Fibroblast of lung (primary cell): ENCODE measurements around the gene KCNQ1OT1. TPM values are rescaled to one million over a fixed set of nuclear protein-coding genes. Genes with fewer than 3 reads are reported as not detected.

Experiments
- DNase-seq, 2 donors: peaks; one replicate each; pipeline versions ENCODE4 v3.0.0 to v3.0.0-alpha.2; 2010; ENCODE audit warnings: low read depth in 2 of 2
- H2AFZ ChIP-seq: 2 replicates; pipeline ENCODE4 v1.5.1; 2012; ENCODE audit warnings: low read length, control low read depth, inconsistent platforms
- H3K27ac ChIP-seq: 2 replicates; pipeline ENCODE4 v1.5.1; 2011; ENCODE audit warnings: low read length, control low read depth; ENCODE audit not compliant: insufficient read depth
- H3K27me3 ChIP-seq: 2 replicates; pipeline ENCODE4 v1.5.1; 2011; ENCODE audit warnings: mild to moderate bottlenecking, low read length; ENCODE audit not compliant: control insufficient read depth, insufficient read depth
- H3K36me3 ChIP-seq: 2 replicates; pipeline ENCODE4 v1.5.1; 2011; ENCODE audit warnings: low read length; ENCODE audit not compliant: control insufficient read depth, insufficient read depth
- H3K4me1 ChIP-seq: 2 replicates; pipeline ENCODE4 v1.5.1; 2011; ENCODE audit warnings: low read length; ENCODE audit not compliant: control insufficient read depth, insufficient read depth; ENCODE audit errors: extremely low read depth
- H3K4me2 ChIP-seq: 2 replicates; pipeline ENCODE4 v1.5.1; 2011; ENCODE audit warnings: low read length, control low read depth; ENCODE audit not compliant: insufficient read depth; ENCODE audit errors: extremely low read depth
- H3K4me3 ChIP-seq, 4 experiments: fragments of 200-600 bp in 1 of 4; sonication (generic) in 1 of 4; replicated peaks in 1 of 4; 2 replicates each; pipeline ENCODE4 v1.5.1; 2011 to 2016; ENCODE audit warnings: low read length in 4 of 4, low read depth in 3 of 4, mild to moderate bottlenecking in 3 of 4, control low read depth in 2 of 4, inconsistent platforms in 1 of 4, mixed read lengths in 1 of 4; ENCODE audit not compliant: insufficient read depth in 1 of 4; ENCODE audit errors: control extremely low read depth in 1 of 4
- H3K79me2 ChIP-seq: 2 replicates; pipeline ENCODE4 v1.5.1; 2012; ENCODE audit warnings: mild to moderate bottlenecking, low read length, inconsistent platforms; ENCODE audit not compliant: control insufficient read depth, insufficient read depth
- H3K9ac ChIP-seq: 2 replicates; pipeline ENCODE4 v1.5.1; 2011; ENCODE audit warnings: mild to moderate bottlenecking, low read length, control low read depth; ENCODE audit not compliant: insufficient read depth
- H3K9me3 ChIP-seq: 2 replicates; pipeline ENCODE4 v1.5.1; 2012; ENCODE audit warnings: low read depth, low read length; ENCODE audit not compliant: control insufficient read depth, insufficient read depth
- H4K20me1 ChIP-seq: 2 replicates; pipeline ENCODE4 v1.5.1; 2011; ENCODE audit warnings: low read length; ENCODE audit not compliant: control insufficient read depth, insufficient read depth; ENCODE audit errors: extremely low read depth
- EZH2 ChIP-seq: IDR thresholded peaks from 2 replicates; pipeline ENCODE4 v1.5.1; 2012; ENCODE audit warnings: low read length, control low read depth, mild to moderate bottlenecking; ENCODE audit errors: missing control alignments
- polyA plus RNA-seq, 2 donors: library from polyadenylated mRNA; depleted of rRNA in 1 of 2; stranded (reverse) in 1 of 2; unstranded in 1 of 2; fragments of >200 nt; gene quantifications; 2 replicates each; pipeline ENCODE4 v1.2.1, GENCODE V29; 2011 to 2012; ENCODE audit warnings: missing spikeins in 1 of 2
- total RNA-seq: library from RNA; depleted of rRNA; stranded (reverse); fragments of >200 nt; gene quantifications from 2 replicates; pipeline ENCODE4 v1.2.1, GENCODE V29; 2014
- TF ChIP-seq, protein P1 (sequence below), 2 donors: IDR thresholded peaks in 1 of 2; conservative IDR thresholded peaks in 1 of 2; 1 replicate in 1 of 2; 2 replicates in 1 of 2; pipeline ENCODE4 v1.5.1; 2011 to 2012; ENCODE audit warnings: low read length in 2 of 2, control low read depth in 1 of 2, inconsistent platforms in 1 of 2, low read depth in 1 of 2, mild to moderate bottlenecking in 1 of 2

Gene KCNQ1OT1
- total and polyA plus RNA-seq, 2 donors (not counting 1 experiment from before 2014, with no cell fraction given): 0.11 to 1.8 TPM

DNA sequence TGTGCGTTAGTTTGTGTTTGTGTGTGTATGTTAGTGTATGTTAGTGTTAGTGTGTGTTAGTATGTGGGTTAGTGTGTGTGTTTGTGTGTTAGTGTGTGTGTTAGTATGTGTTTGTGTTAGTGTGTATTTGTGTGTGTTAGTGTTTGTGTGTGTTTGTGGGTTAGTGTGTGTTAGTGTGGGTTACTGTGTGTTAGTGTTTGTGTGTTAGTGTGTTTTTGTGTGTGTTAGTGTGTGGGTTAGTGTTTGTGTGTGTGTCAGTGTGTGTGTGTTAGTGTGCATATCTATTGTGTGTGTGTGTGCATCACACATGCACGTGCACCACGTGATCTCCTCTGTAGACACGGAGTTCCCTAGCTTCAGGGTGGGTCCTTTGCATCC, 115.4 kb downstream of the KCNQ1OT1 start:
- Histone ChIP-seq H4K20me1 (no peaks in the 10 kb centered on the region), H3K9ac (no peak overlapping the region), H3K27me3 (no peaks in the 10 kb centered on the region), H3K36me3 (no peaks in the 10 kb centered on the region), H3K79me2 (no peaks in the 10 kb centered on the region), H3K4me2 (no peak overlapping the region), H3K9me3 (no peaks in the 10 kb centered on the region), H3K27ac (no peak overlapping the region), H2AFZ (no peak overlapping the region), H3K4me1 (no peaks in the 10 kb centered on the region), H3K4me3 (no peak overlapping the region)
- TF ChIP-seq, protein P1, sequence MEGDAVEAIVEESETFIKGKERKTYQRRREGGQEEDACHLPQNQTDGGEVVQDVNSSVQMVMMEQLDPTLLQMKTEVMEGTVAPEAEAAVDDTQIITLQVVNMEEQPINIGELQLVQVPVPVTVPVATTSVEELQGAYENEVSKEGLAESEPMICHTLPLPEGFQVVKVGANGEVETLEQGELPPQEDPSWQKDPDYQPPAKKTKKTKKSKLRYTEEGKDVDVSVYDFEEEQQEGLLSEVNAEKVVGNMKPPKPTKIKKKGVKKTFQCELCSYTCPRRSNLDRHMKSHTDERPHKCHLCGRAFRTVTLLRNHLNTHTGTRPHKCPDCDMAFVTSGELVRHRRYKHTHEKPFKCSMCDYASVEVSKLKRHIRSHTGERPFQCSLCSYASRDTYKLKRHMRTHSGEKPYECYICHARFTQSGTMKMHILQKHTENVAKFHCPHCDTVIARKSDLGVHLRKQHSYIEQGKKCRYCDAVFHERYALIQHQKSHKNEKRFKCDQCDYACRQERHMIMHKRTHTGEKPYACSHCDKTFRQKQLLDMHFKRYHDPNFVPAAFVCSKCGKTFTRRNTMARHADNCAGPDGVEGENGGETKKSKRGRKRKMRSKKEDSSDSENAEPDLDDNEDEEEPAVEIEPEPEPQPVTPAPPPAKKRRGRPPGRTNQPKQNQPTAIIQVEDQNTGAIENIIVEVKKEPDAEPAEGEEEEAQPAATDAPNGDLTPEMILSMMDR (conservative IDR thresholded peaks at IDR 0.05 in 1 of 2, IDR thresholded peaks at IDR 0.05 in 1 of 2; ENCODE audit: low read depth in 1 of 2, low read length in 2 of 2): no peak
- TF ChIP-seq EZH2: no peak
- DNase-seq: no peak

DNA sequence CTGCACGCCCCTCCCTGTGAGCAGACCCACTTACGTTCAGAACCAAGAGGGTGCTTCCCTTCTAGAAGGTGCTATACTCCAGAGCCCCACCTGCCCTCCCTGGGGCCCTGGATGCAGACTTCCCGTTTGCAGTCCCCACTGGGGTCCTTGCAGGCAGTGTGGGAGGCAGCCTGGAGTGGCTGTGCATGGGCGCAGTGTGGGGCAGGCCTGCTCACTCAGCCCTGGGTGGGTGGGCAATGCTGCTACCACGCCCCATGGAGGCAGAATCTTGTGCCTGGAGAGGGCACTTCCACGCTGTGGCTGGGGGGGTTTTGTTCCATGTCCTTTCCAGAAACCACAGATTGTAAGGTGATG, 116.2 kb downstream of the KCNQ1OT1 start:
- H3K27me3 ChIP-seq: no peaks in the 10 kb centered on the region
- no peaks in the 10 kb centered on the region for H3K36me3 ChIP-seq
- no peak overlapping the region for H3K4me3 ChIP-seq
- H3K9me3 ChIP-seq: no peaks in the 10 kb centered on the region
- H3K4me2 ChIP-seq: no peak overlapping the region
- no peaks in the 10 kb centered on the region for H3K79me2 ChIP-seq
- H3K4me1 ChIP-seq: no peaks in the 10 kb centered on the region
- H2AFZ ChIP-seq: no peak overlapping the region
- H3K27ac ChIP-seq: no peak overlapping the region
- no peak overlapping the region for H3K9ac ChIP-seq
- TF ChIP-seq, protein P1 (conservative IDR thresholded peaks at IDR 0.05 in 1 of 2, IDR thresholded peaks at IDR 0.05 in 1 of 2; ENCODE audit: low read depth in 1 of 2, low read length in 2 of 2): no peak
- TF ChIP-seq EZH2: no peak
- no peak for DNase-seq
- H4K20me1 ChIP-seq: no peaks in the 10 kb centered on the region

DNA sequence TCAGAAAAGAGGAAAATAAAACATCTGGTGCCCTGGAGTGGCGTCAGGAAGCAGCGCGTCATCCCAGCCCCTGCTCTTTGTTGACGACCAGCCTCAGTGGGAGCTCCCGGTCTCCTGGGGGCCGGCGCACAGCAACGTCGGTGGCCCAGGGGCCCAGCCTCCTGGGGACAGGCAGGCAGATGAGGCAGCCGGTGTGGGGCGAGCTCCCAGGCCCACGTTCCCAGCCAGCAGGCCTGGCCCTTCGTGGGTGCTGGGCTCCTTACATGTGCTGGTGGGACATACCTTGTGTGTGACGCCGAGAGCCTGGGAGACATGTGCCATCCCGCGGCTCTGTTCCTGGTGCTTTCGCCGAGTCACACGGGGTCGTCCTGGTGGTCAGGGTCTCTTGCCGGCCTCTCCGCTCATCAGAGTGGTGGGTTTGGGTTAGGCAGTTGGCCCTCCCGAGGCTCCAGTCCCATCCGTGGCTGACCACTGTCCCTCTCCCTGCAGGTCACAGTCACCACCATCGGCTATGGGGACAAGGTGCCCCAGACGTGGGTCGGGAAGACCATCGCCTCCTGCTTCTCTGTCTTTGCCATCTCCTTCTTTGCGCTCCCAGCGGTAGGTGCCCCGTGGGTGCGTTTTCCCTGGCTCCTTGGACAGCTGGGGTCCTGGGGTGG, 116.7 kb downstream of the KCNQ1OT1 start:
- H3K4me1 ChIP-seq: no peaks in the 10 kb centered on the region
- H4K20me1 ChIP-seq: no peaks in the 10 kb centered on the region
- no peak overlapping the region for H3K4me2 ChIP-seq
- H2AFZ ChIP-seq: no peak overlapping the region
- H3K79me2 ChIP-seq: no peaks in the 10 kb centered on the region
- H3K9me3 ChIP-seq: no peaks in the 10 kb centered on the region
- no peak overlapping the region for H3K27ac ChIP-seq
- H3K9ac ChIP-seq: no peak overlapping the region
- H3K36me3 ChIP-seq: no peaks in the 10 kb centered on the region
- H3K4me3 ChIP-seq: no peak overlapping the region
- TF ChIP-seq EZH2: no peak
- TF ChIP-seq, protein P1 (conservative IDR thresholded peaks at IDR 0.05 in 1 of 2, IDR thresholded peaks at IDR 0.05 in 1 of 2; ENCODE audit: low read depth in 1 of 2, low read length in 2 of 2): no peak
- no peaks in the 10 kb centered on the region for H3K27me3 ChIP-seq
- DNase-seq: no peak
